GM12865 (cell line): ENCODE data around the gene LHPP.

ENCODE experiments used
- DNase-seq: peaks from one replicate; pipeline ENCODE4 v3.0.0; 2010; ENCODE audit warnings: low read depth
- H3K4me3 ChIP-seq: 2 replicates; pipeline ENCODE4 v1.5.1; 2011; ENCODE audit warnings: mild to moderate bottlenecking, low read depth, low read length, control low read depth
- TF ChIP-seq, protein P1 (sequence below): IDR thresholded peaks from 2 replicates; pipeline ENCODE4 v1.5.1; 2011; ENCODE audit warnings: low read length, control low read depth, low read depth, inconsistent platforms; ENCODE audit not compliant: insufficient read depth; ENCODE audit errors: missing control alignments

Gene LHPP

DNA sequence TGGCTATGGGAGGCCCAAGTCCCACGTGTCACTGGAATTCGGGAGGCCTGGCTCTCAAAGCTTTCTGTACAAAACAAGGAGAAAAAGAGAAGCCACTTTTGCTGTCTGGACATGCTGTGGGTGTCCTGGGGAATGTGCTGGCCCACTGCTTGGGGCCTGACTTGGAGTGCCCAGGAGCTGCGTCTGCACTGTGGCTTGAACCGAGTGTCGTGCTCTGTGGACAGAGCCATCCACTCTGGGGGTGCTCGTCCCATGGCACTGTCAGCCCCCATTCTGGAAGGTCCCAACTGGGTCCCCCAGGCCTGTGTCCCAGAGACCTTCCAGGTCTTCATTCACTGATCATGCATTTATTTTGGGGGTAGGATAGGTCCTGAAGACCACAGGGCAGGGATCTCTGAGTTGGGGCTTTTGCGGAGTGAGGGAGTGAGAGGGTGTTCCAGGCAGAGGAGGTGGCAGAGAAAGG is 138.0 kb downstream of the LHPP start:
- no peak overlapping the region for H3K4me3 ChIP-seq
- TF ChIP-seq, protein P1, sequence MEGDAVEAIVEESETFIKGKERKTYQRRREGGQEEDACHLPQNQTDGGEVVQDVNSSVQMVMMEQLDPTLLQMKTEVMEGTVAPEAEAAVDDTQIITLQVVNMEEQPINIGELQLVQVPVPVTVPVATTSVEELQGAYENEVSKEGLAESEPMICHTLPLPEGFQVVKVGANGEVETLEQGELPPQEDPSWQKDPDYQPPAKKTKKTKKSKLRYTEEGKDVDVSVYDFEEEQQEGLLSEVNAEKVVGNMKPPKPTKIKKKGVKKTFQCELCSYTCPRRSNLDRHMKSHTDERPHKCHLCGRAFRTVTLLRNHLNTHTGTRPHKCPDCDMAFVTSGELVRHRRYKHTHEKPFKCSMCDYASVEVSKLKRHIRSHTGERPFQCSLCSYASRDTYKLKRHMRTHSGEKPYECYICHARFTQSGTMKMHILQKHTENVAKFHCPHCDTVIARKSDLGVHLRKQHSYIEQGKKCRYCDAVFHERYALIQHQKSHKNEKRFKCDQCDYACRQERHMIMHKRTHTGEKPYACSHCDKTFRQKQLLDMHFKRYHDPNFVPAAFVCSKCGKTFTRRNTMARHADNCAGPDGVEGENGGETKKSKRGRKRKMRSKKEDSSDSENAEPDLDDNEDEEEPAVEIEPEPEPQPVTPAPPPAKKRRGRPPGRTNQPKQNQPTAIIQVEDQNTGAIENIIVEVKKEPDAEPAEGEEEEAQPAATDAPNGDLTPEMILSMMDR: no peak
- no peak for DNase-seq

DNA sequence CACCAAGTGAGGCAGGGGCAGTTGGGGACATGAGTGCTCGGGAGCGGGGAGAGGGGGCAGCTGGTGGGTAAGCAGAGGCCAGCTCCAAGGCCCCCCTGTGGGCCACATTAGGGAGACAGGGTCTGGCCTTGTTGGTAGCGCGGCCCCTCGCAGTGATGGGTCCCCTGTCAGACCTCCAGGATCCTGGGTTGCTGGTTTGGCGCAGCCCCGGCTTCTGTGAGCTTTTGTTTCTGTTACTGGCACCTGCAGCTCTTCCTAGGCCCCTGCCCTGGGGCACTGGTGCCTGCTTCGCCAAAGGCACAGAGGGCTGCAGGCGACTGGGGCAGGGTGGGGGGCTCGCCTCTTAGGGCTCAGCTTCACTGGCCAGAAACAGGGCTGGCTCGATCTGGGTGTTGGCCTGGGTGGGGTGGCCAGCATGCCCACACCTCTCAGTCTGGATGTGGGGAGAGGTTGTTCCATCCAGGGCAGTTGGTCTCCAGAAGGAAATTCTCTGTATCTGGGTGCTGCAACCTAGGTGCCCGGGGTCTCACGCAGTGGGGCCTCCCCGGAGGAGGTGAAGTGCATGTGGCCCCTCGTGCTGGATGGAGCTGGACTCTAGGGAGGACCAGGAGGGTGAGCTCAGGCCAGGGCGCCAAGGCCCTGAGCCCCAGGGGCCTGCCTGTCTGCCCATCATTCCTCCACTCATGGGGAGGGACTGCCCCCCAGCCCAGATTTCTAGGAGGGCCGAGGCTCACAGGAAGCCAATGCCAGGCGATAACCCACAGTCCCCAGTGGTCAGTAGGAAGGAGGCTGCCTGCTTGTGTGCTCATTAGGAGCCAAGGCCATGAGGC is 138.6 kb downstream of the LHPP start:
- H3K4me3 ChIP-seq: no peak overlapping the region
- no peak for DNase-seq
- TF ChIP-seq, protein P1: no peak

DNA sequence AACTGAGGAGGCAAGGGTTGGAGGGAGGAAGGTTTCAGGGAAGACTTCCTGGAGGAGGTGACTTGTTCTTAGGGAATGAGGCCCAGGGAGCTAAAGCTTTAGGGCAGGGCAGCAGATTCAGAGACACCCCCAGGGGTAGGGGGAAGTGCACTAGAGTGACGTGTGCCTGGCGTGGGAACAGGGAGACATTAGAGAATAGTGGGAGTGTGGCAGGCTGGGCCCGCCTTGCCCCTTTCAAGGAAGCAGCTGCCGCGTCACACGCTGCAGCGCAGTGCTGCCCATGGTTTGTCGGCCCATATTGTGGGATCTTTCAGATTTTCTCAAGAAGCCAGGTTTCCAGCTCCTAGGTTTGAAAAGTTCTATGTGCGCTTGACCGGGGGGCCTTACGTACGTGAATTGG is 139.4 kb downstream of the LHPP start:
- TF ChIP-seq, protein P1: no peak
- DNase-seq: no peak
- no peak overlapping the region for H3K4me3 ChIP-seq

DNA sequence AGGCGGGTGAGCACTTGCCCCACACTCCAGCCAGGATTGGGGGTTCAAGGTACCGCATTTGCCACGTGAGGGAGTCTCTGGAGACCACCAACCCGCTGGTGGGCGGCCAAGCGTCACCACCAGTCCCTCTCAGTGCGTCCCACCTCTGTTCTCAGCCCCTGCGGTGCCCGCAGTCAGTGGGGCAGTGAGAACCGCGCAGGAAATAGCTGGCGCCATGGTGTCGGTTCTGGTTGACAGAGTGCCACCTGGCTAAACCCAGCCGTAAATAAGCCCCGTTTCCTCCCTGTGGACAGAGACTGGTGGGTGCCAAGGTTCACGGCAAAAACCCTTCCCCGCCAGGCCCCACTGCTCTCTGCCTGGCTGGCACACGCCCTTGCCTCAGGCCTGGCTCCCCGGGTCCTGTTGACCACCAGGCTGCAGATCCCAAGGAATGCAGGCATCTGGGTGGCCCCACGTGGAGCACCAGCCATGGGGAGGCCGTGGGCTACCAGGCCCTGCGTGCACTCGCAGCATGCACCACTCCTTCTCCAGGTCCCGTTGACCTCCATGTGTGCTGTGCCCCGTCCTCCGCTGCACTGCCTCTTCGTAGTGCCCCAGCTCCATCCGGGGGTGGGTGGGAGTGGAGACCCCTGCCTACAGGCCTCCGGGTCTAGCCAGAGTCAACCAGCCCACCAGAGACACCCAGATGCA is 140.0 kb downstream of the LHPP start:
- no peak overlapping the region for H3K4me3 ChIP-seq
- TF ChIP-seq, protein P1: no peak
- peak; percentile 54 for DNase-seq

DNA sequence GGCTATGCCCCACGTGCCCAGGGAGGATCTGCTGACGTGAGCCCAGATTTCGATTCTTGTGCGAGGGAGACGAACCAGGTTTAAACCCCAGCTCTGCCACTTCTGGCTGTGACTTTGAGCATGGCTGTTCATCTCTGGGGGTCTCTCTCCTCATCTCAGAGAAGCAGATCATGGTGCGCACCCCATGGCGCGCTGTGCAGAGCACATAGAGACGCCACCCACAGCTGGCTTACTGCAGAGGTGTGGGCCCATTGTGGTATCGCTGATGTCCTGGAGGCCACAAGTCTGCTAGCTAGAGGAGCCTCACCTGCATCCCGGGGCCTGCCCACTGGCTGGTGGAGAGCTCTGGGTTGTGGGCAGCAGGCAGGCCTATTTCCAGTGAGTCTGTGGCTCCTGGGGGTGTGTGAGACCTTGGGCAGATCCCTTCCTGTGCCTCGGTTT is 140.5 kb downstream of the LHPP start:
- H3K4me3 ChIP-seq: no peak overlapping the region
- no peak for DNase-seq

DNA sequence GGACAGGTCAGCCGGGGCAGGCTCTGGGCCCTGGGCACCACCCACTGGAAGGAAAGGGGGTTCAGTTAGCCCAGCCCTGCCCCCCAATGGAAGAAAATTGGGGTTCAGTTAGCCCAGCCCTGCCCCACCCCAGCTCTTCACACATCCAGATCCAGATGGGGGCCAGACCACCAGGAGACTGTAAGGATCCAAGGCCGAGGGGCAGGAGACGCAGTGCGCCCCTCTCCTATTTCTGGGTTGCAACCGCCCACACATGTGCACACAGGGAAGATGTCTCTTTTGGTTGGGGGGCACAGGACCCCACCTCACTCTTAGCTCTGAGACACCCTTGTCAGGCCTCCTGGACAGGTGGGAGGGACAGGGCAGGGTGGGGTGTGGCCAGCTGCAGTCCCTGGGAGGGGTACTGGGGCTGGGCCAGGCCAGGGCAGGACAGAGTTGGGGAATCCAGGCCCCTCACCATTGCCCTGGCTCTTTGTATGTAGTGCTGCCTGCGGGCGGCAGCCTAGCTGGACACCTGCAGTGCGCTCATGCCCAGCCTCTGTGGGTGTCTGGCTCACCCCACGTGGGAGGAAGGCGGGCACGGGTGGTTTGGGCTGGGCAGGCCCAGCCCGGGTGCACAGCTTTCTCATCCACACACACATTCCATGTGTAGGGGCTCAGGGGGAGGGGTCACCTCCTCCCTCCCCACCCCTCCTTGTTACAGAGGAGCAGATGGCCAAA is 141.2 kb downstream of the LHPP start:
- no peak for DNase-seq
- TF ChIP-seq, protein P1: no peak
- H3K4me3 ChIP-seq: no peak overlapping the region

More for the DNA sequence above, 140.5 kb downstream of the LHPP start:
- TF ChIP-seq, protein P1: no peak
